Measurements from ENCODE around the gene NSUN4.
A peak's percentile ranks its signal among the peaks of the same experiment; 100 is the strongest.

NSUN4 gene

GRCh38 chr1:46405724-46406123 is 65.1 kb downstream of the NSUN4 start:
- TF ChIP-seq Cebpa-rat (IDR thresholded peaks at IDR 0.05): no peak
- peaks cover 0 to 52% (median 0%) of the 10 kb centered on the region in 11 experiments; a peak in 6 of 22 replicates for H4K20me1 ChIP-seq
- peak overlapping the region in 7 of 11 experiments; percentile 21 to 53 (median 35); a peak in 9 of 22 replicates for H3K27ac ChIP-seq
- peak overlapping the region in 5 of 11 experiments; percentile 4 to 56 (median 47); a peak in 8 of 22 replicates for H3K4me2 ChIP-seq
- H3K4me3 ChIP-seq: no peak overlapping the region
- peaks cover 26 to 49% (median 36%) of the 10 kb centered on the region in 10 experiments for H3K4me1 ChIP-seq
- no peaks in the 10 kb centered on the region for H3K27me3 ChIP-seq
- H3K9me3 ChIP-seq (replicated peaks in 1 of 11): no peaks in the 10 kb centered on the region
- peaks cover 0 to 67% (median 45%) of the 10 kb centered on the region in 11 experiments; a peak in 15 of 22 replicates for H3K36me3 ChIP-seq
- peak overlapping the region in 3 of 11 experiments; percentile 40 to 48 (median 48); a peak in 4 of 22 replicates for H3K9ac ChIP-seq

DNA sequence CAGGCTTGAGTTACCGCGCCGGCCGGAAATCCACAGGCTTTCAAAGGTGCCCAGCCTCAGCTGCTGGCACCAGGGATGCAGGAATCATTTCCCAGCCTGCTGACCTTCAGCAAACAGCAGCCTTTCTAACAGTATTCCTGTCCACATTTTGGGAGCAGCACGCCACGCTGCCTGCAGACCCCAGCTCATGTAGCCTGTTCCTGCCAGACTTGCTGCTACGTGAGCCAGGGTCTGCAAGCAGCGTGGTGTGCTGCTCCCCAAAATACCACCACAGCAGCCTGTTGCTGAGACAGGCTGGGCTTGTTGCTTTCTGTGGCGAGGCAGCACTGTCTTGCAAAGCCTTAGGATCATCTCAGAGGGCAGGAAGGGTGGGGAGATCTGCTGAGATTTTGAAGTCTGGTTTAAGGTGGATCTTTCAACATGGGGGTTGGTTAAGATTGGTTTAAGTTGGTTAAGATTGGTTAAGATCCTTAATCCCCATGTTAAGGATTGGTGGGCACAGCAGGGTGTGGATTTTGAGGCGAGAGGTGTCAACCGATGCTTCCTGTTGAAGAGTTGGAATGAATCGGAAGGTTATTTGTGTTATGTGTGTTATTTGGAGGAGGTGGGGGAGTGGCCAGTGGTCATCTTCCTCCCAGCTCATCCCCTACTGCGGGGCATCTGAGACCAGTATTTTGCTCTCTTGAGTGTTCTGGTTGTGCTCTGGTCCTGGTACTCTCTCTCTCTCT is 66.4 kb downstream of the NSUN4 start:
- Histone ChIP-seq H3K9me3 (replicated peaks in 1 of 11) (no peaks in the 10 kb centered on the region), H3K27me3 (no peaks in the 10 kb centered on the region), H3K9ac (no peak overlapping the region; a peak in 2 of 22 replicates), H3K4me3 (no peak overlapping the region), H3K4me1 (peaks cover 18 to 47% (median 29%) of the 10 kb centered on the region in 10 experiments), H3K4me2 (no peak overlapping the region), H3K27ac (no peak overlapping the region), H4K20me1 (peaks cover 0 to 53% (median 0%) of the 10 kb centered on the region in 11 experiments; a peak in 7 of 22 replicates), H3K36me3 (peaks cover 0 to 80% (median 58%) of the 10 kb centered on the region in 11 experiments; a peak in 15 of 22 replicates)
- no peak for TF ChIP-seq Cebpa-rat (IDR thresholded peaks at IDR 0.05)

DNA sequence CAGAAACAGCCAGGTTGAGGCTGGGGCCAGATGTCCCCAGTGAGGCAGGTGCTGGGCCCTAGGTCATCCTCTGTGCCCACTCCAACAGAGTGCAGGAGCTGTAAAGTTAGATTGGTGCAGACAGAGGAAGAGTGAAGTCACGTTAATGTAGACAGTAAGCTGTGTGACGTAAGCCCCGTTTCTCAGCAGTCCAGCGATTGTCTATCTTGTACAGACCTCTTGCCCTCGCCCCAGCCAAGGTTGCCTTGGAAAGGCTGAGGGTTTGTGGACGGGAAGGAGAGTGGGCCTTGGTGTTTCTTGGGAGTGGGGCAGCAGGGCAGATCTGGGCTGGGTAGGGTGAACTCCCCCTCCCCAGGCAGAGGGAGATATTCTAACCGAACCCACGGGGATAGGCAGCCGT is 67.0 kb downstream of the NSUN4 start:
- H3K27ac ChIP-seq: no peak overlapping the region
- no peak overlapping the region for H3K4me3 ChIP-seq
- H3K4me1 ChIP-seq: peaks cover 12 to 42% (median 24%) of the 10 kb centered on the region in 10 experiments; a peak in 18 of 20 replicates
- H3K4me2 ChIP-seq: no peak overlapping the region
- H3K9me3 ChIP-seq (replicated peaks in 1 of 11): no peaks in the 10 kb centered on the region
- H3K9ac ChIP-seq: no peak overlapping the region; a peak in 1 of 22 replicates
- H3K36me3 ChIP-seq: peaks cover 0 to 86% (median 62%) of the 10 kb centered on the region in 11 experiments; a peak in 15 of 22 replicates
- H4K20me1 ChIP-seq: peaks cover 0 to 54% (median 0%) of the 10 kb centered on the region in 11 experiments; a peak in 7 of 22 replicates
- H3K27me3 ChIP-seq: no peaks in the 10 kb centered on the region
- no peak for TF ChIP-seq Cebpa-rat (IDR thresholded peaks at IDR 0.05)

DNA sequence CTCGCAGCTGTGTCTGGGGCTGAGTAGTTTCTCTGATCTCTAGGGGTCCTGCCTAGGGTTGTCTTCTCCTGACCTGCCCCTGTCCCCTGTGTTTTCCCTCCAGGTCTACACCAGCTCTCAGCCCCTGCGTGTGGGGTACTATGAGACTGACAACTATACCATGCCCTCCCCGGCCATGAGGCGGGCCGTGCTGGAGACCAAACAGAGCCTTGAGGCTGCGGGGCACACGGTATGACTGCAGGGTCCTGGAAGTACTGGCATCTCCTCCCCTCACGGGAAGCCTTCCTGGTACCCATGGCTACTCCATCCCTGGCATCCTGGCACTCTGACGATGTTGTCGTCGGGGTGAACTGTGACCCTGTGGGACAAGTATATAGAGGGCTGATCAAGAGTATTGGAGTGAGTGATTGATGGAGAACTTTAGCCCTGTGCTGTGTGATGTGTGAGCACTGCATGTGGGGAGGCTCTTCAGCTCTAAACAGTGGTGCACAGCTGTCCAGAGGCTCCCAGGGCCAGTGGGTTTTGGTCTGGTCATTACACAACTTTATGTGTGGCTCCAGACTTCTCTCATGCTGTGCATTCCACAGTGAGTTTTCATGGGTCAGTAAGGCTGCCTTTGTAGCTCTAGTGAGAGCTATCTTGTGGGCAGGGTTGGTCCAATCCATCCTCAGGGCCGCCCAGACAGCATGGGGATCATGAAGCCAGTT is 67.9 kb downstream of the NSUN4 start:
- Histone ChIP-seq H3K9me3 (replicated peaks in 1 of 11) (no peaks in the 10 kb centered on the region), H3K27me3 (no peaks in the 10 kb centered on the region), H3K27ac (no peak overlapping the region), H3K9ac (0 out of 22 replicates have a peak overlapping the region, but pooled peaks of 1 of the 11 experiments have one; percentile 6), H3K4me2 (no peak overlapping the region), H3K4me1 (peaks cover 12 to 36% (median 23%) of the 10 kb centered on the region in 10 experiments; a peak in 18 of 20 replicates), H3K36me3 (peaks cover 0 to 89% (median 71%) of the 10 kb centered on the region in 11 experiments; a peak in 15 of 22 replicates), H3K4me3 (no peak overlapping the region), H4K20me1 (peaks cover 0 to 55% (median 0%) of the 10 kb centered on the region in 11 experiments; a peak in 7 of 22 replicates)
- no peak for TF ChIP-seq Cebpa-rat (IDR thresholded peaks at IDR 0.05)

GRCh38 chr1:46409063-46409372 is 68.4 kb downstream of the NSUN4 start:
- no peak overlapping the region for H3K9ac ChIP-seq
- H3K4me3 ChIP-seq: no peak overlapping the region
- H3K27ac ChIP-seq: no peak overlapping the region
- peaks cover 0 to 56% (median 0%) of the 10 kb centered on the region in 11 experiments; a peak in 7 of 22 replicates for H4K20me1 ChIP-seq
- no peak for TF ChIP-seq Cebpa-rat (IDR thresholded peaks at IDR 0.05)
- H3K4me1 ChIP-seq: peaks cover 12 to 31% (median 21%) of the 10 kb centered on the region in 10 experiments; a peak in 18 of 20 replicates
- no peaks in the 10 kb centered on the region for H3K9me3 ChIP-seq (replicated peaks in 1 of 11)
- no peaks in the 10 kb centered on the region for H3K27me3 ChIP-seq
- no peak overlapping the region for H3K4me2 ChIP-seq
- peaks cover 0 to 90% (median 74%) of the 10 kb centered on the region in 11 experiments; a peak in 15 of 22 replicates for H3K36me3 ChIP-seq

GRCh38 chr1:46410156-46411009 is 69.8 kb downstream of the NSUN4 start:
- H3K27ac ChIP-seq: no peak overlapping the region; a peak in 2 of 22 replicates
- no peaks in the 10 kb centered on the region for H3K9me3 ChIP-seq (replicated peaks in 1 of 11)
- H3K4me3 ChIP-seq: no peak overlapping the region
- H3K4me1 ChIP-seq: peaks cover 0 to 19% (median 8%) of the 10 kb centered on the region in 10 experiments; a peak in 13 of 20 replicates
- peaks cover 0 to 94% (median 86%) of the 10 kb centered on the region in 11 experiments; a peak in 15 of 22 replicates for H3K36me3 ChIP-seq
- no peak overlapping the region for H3K4me2 ChIP-seq
- no peak overlapping the region; a peak in 2 of 22 replicates for H3K9ac ChIP-seq
- no peaks in the 10 kb centered on the region for H3K27me3 ChIP-seq
- peaks cover 0 to 56% (median 0%) of the 10 kb centered on the region in 11 experiments; a peak in 7 of 22 replicates for H4K20me1 ChIP-seq
- no peak for TF ChIP-seq Cebpa-rat (IDR thresholded peaks at IDR 0.05)

DNA sequence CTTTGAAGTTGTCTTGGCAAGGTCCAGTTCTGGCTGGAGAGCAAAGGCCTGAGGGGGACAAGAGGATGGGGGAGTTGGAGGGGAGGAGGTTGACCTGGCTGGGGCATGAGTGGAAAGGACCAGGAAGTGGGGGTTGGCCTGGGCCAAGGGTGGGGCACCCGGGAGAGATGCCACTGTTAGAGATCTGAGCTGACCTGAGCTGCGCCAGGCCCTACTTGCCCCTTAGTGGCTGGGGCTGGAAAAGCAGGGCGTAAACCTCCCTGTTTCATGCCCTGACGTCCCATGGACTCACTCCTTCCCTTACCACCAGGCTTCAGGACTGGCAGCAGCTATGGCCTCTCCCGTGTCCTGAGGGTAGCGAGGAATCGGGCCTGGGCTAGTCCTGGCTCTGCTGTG is 70.4 kb downstream of the NSUN4 start:
- Histone ChIP-seq H4K20me1 (peaks cover 0 to 50% (median 0%) of the 10 kb centered on the region in 11 experiments; a peak in 7 of 22 replicates), H3K4me1 (peaks cover 0 to 13% (median 4%) of the 10 kb centered on the region in 10 experiments; a peak in 13 of 20 replicates), H3K27ac (no peak overlapping the region; a peak in 2 of 22 replicates), H3K27me3 (no peaks in the 10 kb centered on the region), H3K4me2 (no peak overlapping the region), H3K9me3 (replicated peaks in 1 of 11) (no peaks in the 10 kb centered on the region), H3K36me3 (peaks cover 0 to 94% (median 82%) of the 10 kb centered on the region in 11 experiments; a peak in 15 of 22 replicates), H3K4me3 (no peak overlapping the region), H3K9ac (no peak overlapping the region; a peak in 2 of 22 replicates)
- no peak for TF ChIP-seq Cebpa-rat (IDR thresholded peaks at IDR 0.05)

Measured in BLaER1 treated with 17β-estradiol and CSF1 and Interleukin-3, amounts not matched to agents 10 nM and 100 nM (cell line).